K562 (cell line): ENCODE measurements around the gene TPD52L2. TPM values are rescaled to one million over a fixed set of nuclear protein-coding genes. Genes with fewer than 3 reads are reported as not detected.

Experiments used
- ATAC-seq: fragments of 200-7000 bp; cut with Tn5 transposase; 3 replicates; pipeline ENCODE4 v1.9.1; 2020; ENCODE audit warnings: moderate library complexity
- BruUV-seq: library from RNA; stranded (reverse); fragments of 400-500 nt; replicated peaks from 2 replicates; lab custom pipeline; 2021; lab: Mats Ljungman, UMichigan
- CTCF ChIA-PET: fragments of 300-600 bp; formaldehyde crosslinking; extraction: SDS; loops from one replicate; lab custom pipeline; 2021; ENCODE audit warnings: low intra/inter-chr PET ratio; lab: Yijun Ruan, JAX
- POLR2A ChIA-PET: fragments of 300-600, 350-650 bp; sonication (Branson Sonifier 250); formaldehyde crosslinking; extraction: SDS; loops from one replicate; lab custom pipeline; 2021; ENCODE audit warnings: antibody characterized with exemption, inconsistent platforms; lab: Yijun Ruan, JAX
- DNase-seq, 4 experiments: peaks; one replicate each; pipeline versions ENCODE4 v3.0.0 to v3.0.0-alpha.2; 2011 to 2018; ENCODE audit warnings: low spot score in 3 of 4, mixed read lengths in 3 of 4; ENCODE audit errors: extremely low read depth in 1 of 4
- FAIRE-seq: peaks from 2 replicates; lab custom pipeline; 2011; peaks lifted over from hg19 to GRCh38; lab: Jason Lieb, UNC
- H2AFZ ChIP-seq: 2 replicates; pipeline ENCODE4 v1.6.0; 2011; ENCODE audit warnings: low read depth, low read length, control low read depth, inconsistent platforms
- H3K27ac ChIP-seq: fragments of 200-600 bp; 3 replicates; pipeline ENCODE4 v1.8.0; 2011; ENCODE audit warnings: low read depth, mild to moderate bottlenecking, control low read depth, inconsistent platforms, low read length, moderate library complexity, mixed read lengths; ENCODE audit errors: extremely low read depth
- H3K27me3 ChIP-seq, 2 experiments: fragments of 300-600 bp in 1 of 2; 2 replicates in 1 of 2; 3 replicates in 1 of 2; pipeline versions ENCODE4 v1.6.0 to v1.8.0; 2011; ENCODE audit warnings: inconsistent platforms in 2 of 2, low read length in 2 of 2, mild to moderate bottlenecking in 1 of 2, mixed read lengths in 1 of 2, moderate library complexity in 1 of 2; ENCODE audit not compliant: control insufficient read depth in 2 of 2, insufficient read depth in 2 of 2
- H3K36me3 ChIP-seq: fragments of 300-600 bp; 3 replicates; pipeline ENCODE4 v1.8.0; 2011; ENCODE audit warnings: mild to moderate bottlenecking, low read length, inconsistent platforms; ENCODE audit not compliant: control insufficient read depth, insufficient read depth
- H3K4me1 ChIP-seq, 2 experiments: fragments of 200-600 bp in 1 of 2; replicated peaks in 1 of 2; 2 replicates in 1 of 2; 3 replicates in 1 of 2; pipeline versions ENCODE4 v1.5.1 to v1.8.0; 2011; ENCODE audit warnings: inconsistent platforms in 2 of 2, low read length in 2 of 2, mild to moderate bottlenecking in 1 of 2, mixed read lengths in 1 of 2, moderate library complexity in 1 of 2; ENCODE audit not compliant: control insufficient read depth in 2 of 2, insufficient read depth in 2 of 2
- H3K4me2 ChIP-seq: 2 replicates; pipeline ENCODE4 v1.6.1; 2011; ENCODE audit warnings: low read length, control low read depth, inconsistent platforms, mixed read lengths; ENCODE audit not compliant: insufficient read depth
- H3K4me3 ChIP-seq: fragments of 200-600 bp; sonication (generic), shearing (Covaris generic); 2 replicates; pipeline ENCODE4 v1.5.1; 2016; ENCODE audit warnings: control low read depth, inconsistent platforms
- H3K79me2 ChIP-seq: fragments of 200-600 bp; 3 replicates; pipeline ENCODE4 v1.8.0; 2011; ENCODE audit warnings: low read length, inconsistent platforms; ENCODE audit not compliant: control insufficient read depth, insufficient read depth
- H3K9ac ChIP-seq, 2 experiments: 2 replicates each; pipeline versions ENCODE4 v1.6.0 to v1.6.1; 2011; ENCODE audit warnings: low read depth in 2 of 2, low read length in 2 of 2, control low read depth in 1 of 2, inconsistent platforms in 1 of 2, mild to moderate bottlenecking in 1 of 2, mixed read lengths in 1 of 2; ENCODE audit not compliant: insufficient read depth in 1 of 2
- H3K9me1 ChIP-seq: one replicate; pipeline ENCODE4 v1.6.0; 2011; ENCODE audit warnings: inconsistent platforms, mild to moderate bottlenecking, low read length, moderate library complexity; ENCODE audit not compliant: control insufficient read depth, insufficient read depth
- H3K9me3 ChIP-seq: replicated peaks from 2 replicates; pipeline ENCODE4 v1.5.1; 2011; ENCODE audit warnings: low read depth, low read length, inconsistent platforms; ENCODE audit not compliant: control insufficient read depth, insufficient read depth
- H4K20me1 ChIP-seq: replicated peaks from 2 replicates; pipeline ENCODE4 v1.6.1; 2011; ENCODE audit warnings: low read length, inconsistent platforms, mixed read lengths; ENCODE audit not compliant: control insufficient read depth, insufficient read depth
- CBFA2T3 ChIP-seq: fragments of 450-650 bp; IDR thresholded peaks from 2 replicates; pipeline ENCODE4 v1.6.1; 2017
- DNMT1 ChIP-seq: fragments of 450-650 bp; IDR thresholded peaks from 2 replicates; pipeline ENCODE4 v1.6.1; 2016; ENCODE audit warnings: antibody characterized with exemption, mild to moderate bottlenecking
- HSF4 ChIP-seq: fragments of 250-450 bp; sonication (Bioruptor Pico); IDR thresholded peaks from 2 replicates; pipeline ENCODE4 v2.1.2; 2022; ENCODE audit warnings: mild to moderate bottlenecking, moderate library complexity, borderline replicate concordance
- NEUROD1 ChIP-seq: fragments of 150-350 bp; IDR thresholded peaks from 2 replicates; pipeline ENCODE4 v1.6.1; 2014; ENCODE audit warnings: borderline replicate concordance, low read length, low read depth; ENCODE audit not compliant: partially characterized antibody
- SRSF7 ChIP-seq: fragments of 200-400 bp; formaldehyde crosslinking; optimal IDR thresholded peaks from 2 replicates; pipeline ENCODE3; 2017; ENCODE audit warnings: mild to moderate bottlenecking, low read depth, low read length
- TCF7L2 ChIP-seq: fragments of 150-350 bp; IDR thresholded peaks from 2 replicates; pipeline ENCODE4 v1.6.1; 2016; ENCODE audit warnings: low read depth, mild to moderate bottlenecking, low read length, moderate library complexity
- ZNF165 ChIP-seq: fragments of 250-450 bp; sonication (Bioruptor Pico); IDR thresholded peaks from 2 replicates; pipeline ENCODE4 v1.4.0; 2020; ENCODE audit warnings: borderline replicate concordance
- ZNF224 ChIP-seq: sonication (generic); formaldehyde crosslinking; IDR thresholded peaks from 2 replicates; pipeline ENCODE4 v1.8.0; 2022; ENCODE audit warnings: mild to moderate bottlenecking, missing genetic modification reagents
- ZNF408 ChIP-seq: fragments of 250-450 bp; sonication (Bioruptor Pico); IDR thresholded peaks from 2 replicates; pipeline ENCODE4 v1.4.0; 2020; ENCODE audit warnings: low read depth, mild to moderate bottlenecking, moderate library complexity
- WGBS: fragments of 100-300 bp; shearing (Covaris generic); methylation state at CpG from one replicate; pipeline ENCODE4 v1.1.6; 2016; ENCODE audit warnings: low coverage, mixed read lengths; ENCODE audit not compliant: insufficient coverage; ENCODE audit errors: missing lambda C conversion rate; 5-methylcytosine and 5-hydroxymethylcytosine counted together
- in situ Hi-C: fragments of 300-500 bp; cut with MboI; formaldehyde crosslinking; loops from 4 replicates; pipeline ENCODE4 v1.15.0; 2018; ENCODE audit warnings: inconsistent platforms, mixed read lengths
- intact Hi-C: fragments of 100-400 bp; cut with micrococcal nuclease; formaldehyde crosslinking; loops from 2 replicates; pipeline ENCODE4 v1.14.2; 2022
- polyA plus RNA-seq, 8 experiments: library from polyadenylated mRNA; depleted of rRNA in 4 of 8; stranded (reverse) in 5 of 8; unstranded in 3 of 8; fragments of >200 nt; fragmentation: Nextera tagmentation in 2 of 8; fragmentation: Illumina TruSeq in 1 of 8; extraction: Ambion mirVana in 2 of 8; extraction: Trizol in 1 of 8; gene quantifications; 2 replicates each; pipeline versions ENCODE4 v1.2.1 to v1.2.3, GENCODE V29; 2011 to 2014; ENCODE audit warnings: inconsistent platforms in 1 of 8, missing spikeins in 1 of 8
- total RNA-seq, 7 experiments: library from RNA; depleted of rRNA in 6 of 7; stranded (reverse); fragments of >200 nt in 6 of 7; fragmentation: Illumina TruSeq in 2 of 7; extraction: Trizol in 2 of 7; gene quantifications; 2 replicates each; pipeline versions ENCODE4 v1.2.1 to v1.2.3, GENCODE V29; 2011 to 2021; ENCODE audit warnings: low replicate concordance in 1 of 7

Gene TPD52L2
- total and polyA plus RNA-seq, 9 of the 15 experiments (the other 6 are each of a cell fraction or from before 2014, with no cell fraction given): 1.9 to 117 (median 74.6) TPM

DNA sequence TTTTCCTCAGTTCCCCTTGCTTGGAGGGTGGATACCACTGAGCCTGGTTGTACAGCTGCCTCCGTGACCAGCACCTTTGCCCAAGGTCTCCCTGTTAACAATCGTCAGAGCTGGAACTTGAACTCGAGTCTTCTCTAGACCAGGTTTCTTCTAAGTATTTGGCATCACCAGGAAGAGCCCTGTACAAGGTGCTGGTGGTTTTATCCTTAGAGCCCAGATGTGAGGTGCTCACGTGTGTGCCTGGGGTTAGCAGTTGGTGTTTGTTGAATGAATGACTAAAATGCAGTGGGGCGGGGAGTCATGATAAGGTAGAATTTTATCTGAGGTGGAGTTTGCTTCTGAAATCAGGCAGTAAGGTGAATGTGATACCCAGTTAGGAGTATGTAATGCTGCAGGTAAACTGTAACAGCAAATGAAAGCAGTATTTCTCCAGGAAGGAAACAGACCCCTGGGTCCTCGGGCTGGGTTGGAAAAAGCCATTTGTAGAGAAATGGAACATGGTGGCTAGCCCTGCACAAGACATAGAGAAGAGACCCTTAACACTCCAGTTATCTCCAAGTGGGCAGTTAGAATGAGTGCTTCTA, 33.0 kb downstream of the TPD52L2 start:
- peak overlapping the region in 1 of 2 experiments; percentile 69; a peak in 1 of 4 replicates for H3K9ac ChIP-seq
- in situ Hi-C loops: no loop called here

More for the DNA sequence above, 33.0 kb downstream of the TPD52L2 start:
- Histone ChIP-seq H3K9me3 (no peaks in the 10 kb centered on the region), H3K4me3 (no peak overlapping the region), H2AFZ (no peak overlapping the region), H3K79me2 (peaks cover 69% of the 10 kb centered on the region), H3K4me2 (no peak overlapping the region), H3K36me3 (peaks cover 33% of the 10 kb centered on the region; the same call in 2 of the 3 replicates), H3K4me1 (peaks cover 30 to 52% of the 10 kb centered on the region in 2 experiments), H4K20me1 (peaks cover 27% of the 10 kb centered on the region), H3K27ac (no peak overlapping the region; the same call in 2 of the 3 replicates), H3K27me3 (no peaks in the 10 kb centered on the region), H3K9me1 (no peaks in the 10 kb centered on the region)
- intact Hi-C loops: no loop called here
- ATAC-seq (no peak), FAIRE-seq (no peak), DNase-seq (no peak)
- ChIA-PET CTCF (interaction anchor here (0.7 kb wide), 1 partner anchor 11 kb away, joined by 3 read pairs; no protein-coding TSS in a partner anchor), POLR2A (interaction anchor here (0.6 to 1.2 kb wide), 4 partner anchors 9 to 214 kb away, joined by 3 to 5 read pairs (median 3); partner anchors contain the start of gene TPD52L2)
- 77% methylated on average over 6 of the region's 6 CpGs for WGBS
- TF ChIP-seq CBFA2T3 (0 out of 2 replicates have a peak, but pooled peaks have one; percentile 5), ZNF408 (no peak), NEUROD1 (no peak), TCF7L2 (no peak), HSF4 (no peak), ZNF224 (CRISPR knock-in tag) (no peak), DNMT1 (no peak), ZNF165 (CRISPR knock-in tag) (no peak), SRSF7 (no peak)
- BruUV-seq: no TSS peak
